Panc1 (cell line): ENCODE data around the gene POC5.
A peak's percentile ranks its signal among the peaks of the same experiment; 100 is the strongest.

Experiments
- TCF7L2 ChIP-seq: IDR thresholded peaks from 2 replicates; pipeline ENCODE4 v1.6.1; 2011; ENCODE audit warnings: mild to moderate bottlenecking, low read depth, low read length, inconsistent platforms
- TF ChIP-seq, protein P1 (sequence below): fragments of 450-650 bp; IDR thresholded peaks from 2 replicates; pipeline ENCODE4 v1.5.1; 2017; ENCODE audit warnings: mild to moderate bottlenecking

- TF ChIP-seq, protein P1, sequence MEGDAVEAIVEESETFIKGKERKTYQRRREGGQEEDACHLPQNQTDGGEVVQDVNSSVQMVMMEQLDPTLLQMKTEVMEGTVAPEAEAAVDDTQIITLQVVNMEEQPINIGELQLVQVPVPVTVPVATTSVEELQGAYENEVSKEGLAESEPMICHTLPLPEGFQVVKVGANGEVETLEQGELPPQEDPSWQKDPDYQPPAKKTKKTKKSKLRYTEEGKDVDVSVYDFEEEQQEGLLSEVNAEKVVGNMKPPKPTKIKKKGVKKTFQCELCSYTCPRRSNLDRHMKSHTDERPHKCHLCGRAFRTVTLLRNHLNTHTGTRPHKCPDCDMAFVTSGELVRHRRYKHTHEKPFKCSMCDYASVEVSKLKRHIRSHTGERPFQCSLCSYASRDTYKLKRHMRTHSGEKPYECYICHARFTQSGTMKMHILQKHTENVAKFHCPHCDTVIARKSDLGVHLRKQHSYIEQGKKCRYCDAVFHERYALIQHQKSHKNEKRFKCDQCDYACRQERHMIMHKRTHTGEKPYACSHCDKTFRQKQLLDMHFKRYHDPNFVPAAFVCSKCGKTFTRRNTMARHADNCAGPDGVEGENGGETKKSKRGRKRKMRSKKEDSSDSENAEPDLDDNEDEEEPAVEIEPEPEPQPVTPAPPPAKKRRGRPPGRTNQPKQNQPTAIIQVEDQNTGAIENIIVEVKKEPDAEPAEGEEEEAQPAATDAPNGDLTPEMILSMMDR, result peak; percentile 27; the same call in 1 of the 2 replicates
- TF ChIP-seq TCF7L2, result no peak
These were observed 49.7 kb downstream of the POC5 start for GRCh38 chr5:75667586-75667985.
